GM18505 (cell line): ENCODE measurements around the gene NUDT7.
A peak's percentile ranks its signal among the peaks of the same experiment; 100 is the strongest.

Experiments used
- ATAC-seq: cut with Tn5 transposase; IDR thresholded peaks from one replicate; pipeline ENCODE4 v1.9.1; 2021; ENCODE audit not compliant: unreplicated experiment
- POLR2A ChIP-seq: IDR thresholded peaks from 4 replicates; pipeline ENCODE4 v1.6.1; 2011; ENCODE audit warnings: borderline replicate concordance; ENCODE audit not compliant: insufficient read depth, insufficient read length; ENCODE audit errors: extremely low read depth

Gene NUDT7

GRCh38 chr16:77722309-77723107, at the start of gene NUDT7:
TSS of gene NUDT7 (plus strand) at chr16:77722514. CDS start at chr16:77722583, 69 bp downstream.
- peak; percentile 67 for TF ChIP-seq POLR2A
- ATAC-seq = peak; percentile 87

GRCh38 chr16:77674888-77675287, 47.4 kb upstream of the NUDT7 start:
- ATAC-seq = no peak
- no peak for TF ChIP-seq POLR2A

- no peak for TF ChIP-seq POLR2A
- ATAC-seq = no peak
These were observed 46.6 kb upstream of the NUDT7 start for GRCh38 chr16:77675464-77676324.

- TF ChIP-seq POLR2A = no peak
These were observed 45.2 kb upstream of the NUDT7 start for GRCh38 chr16:77677129-77677528.

GRCh38 chr16:77679391-77679790, 42.9 kb upstream of the NUDT7 start:
- no peak for TF ChIP-seq POLR2A
- ATAC-seq = no peak

More at GRCh38 chr16:77677129-77677528, 45.2 kb upstream of the NUDT7 start:
- no peak for ATAC-seq

GRCh38 chr16:77679901-77680300, 42.4 kb upstream of the NUDT7 start:
- ATAC-seq = no peak
- TF ChIP-seq POLR2A = no peak

- no peak for ATAC-seq
- TF ChIP-seq POLR2A = no peak
These were observed 41.8 kb upstream of the NUDT7 start for GRCh38 chr16:77680496-77680895.

- no peak for ATAC-seq
- no peak for TF ChIP-seq POLR2A
These were observed 39.7 kb upstream of the NUDT7 start for GRCh38 chr16:77682586-77682985.

GRCh38 chr16:77683397-77684180, 38.7 kb upstream of the NUDT7 start:
- no peak for ATAC-seq

GRCh38 chr16:77684181-77684526, 38.2 kb upstream of the NUDT7 start:
- no peak for ATAC-seq
- TF ChIP-seq POLR2A = no peak

More at GRCh38 chr16:77683397-77684180, 38.7 kb upstream of the NUDT7 start:
- no peak for TF ChIP-seq POLR2A

GRCh38 chr16:77686385-77686784, 35.9 kb upstream of the NUDT7 start:
- TF ChIP-seq POLR2A = no peak
- no peak for ATAC-seq

- ATAC-seq = no peak
These were observed 32.3 kb upstream of the NUDT7 start for GRCh38 chr16:77689971-77690370.

GRCh38 chr16:77690416-77690815, 31.9 kb upstream of the NUDT7 start:
- TF ChIP-seq POLR2A = no peak
- no peak for ATAC-seq

More at GRCh38 chr16:77689971-77690370, 32.3 kb upstream of the NUDT7 start:
- TF ChIP-seq POLR2A = no peak
